ENCODE measurements around the gene GALNT18. TPM values are rescaled to one million over a fixed set of nuclear protein-coding genes. Genes with fewer than 3 reads are reported as not detected.

The GALNT18 gene
- total RNA-seq, 1 donor from 2014 or later, result 11.7 TPM

DNA sequence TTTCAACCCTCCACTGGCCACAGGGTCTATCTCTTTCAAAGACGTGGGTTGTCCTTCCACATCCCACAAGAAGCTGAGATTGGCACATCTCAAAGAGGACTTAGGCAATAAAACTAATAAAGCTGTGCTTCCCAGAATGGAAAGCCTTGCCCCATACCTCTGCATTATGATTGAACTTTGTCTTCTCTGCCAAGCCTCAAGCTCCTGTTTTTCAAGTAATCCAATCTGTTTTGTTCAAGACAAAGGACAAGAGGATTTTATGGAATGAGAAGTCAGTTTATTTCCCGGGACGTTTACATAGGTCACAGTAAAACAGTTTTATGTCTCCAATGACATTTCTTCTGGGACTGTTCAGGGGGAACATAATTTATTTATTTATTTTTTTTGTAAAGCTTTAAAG is 108.4 kb downstream of the GALNT18 start:
- Mint-ChIP-seq H3K27me3 (peaks cover 4% of the 10 kb centered on the region), H3K36me3 (no peaks in the 10 kb centered on the region), H3K4me1 (ENCODE audit: unreplicated experiment) (peaks cover 7% of the 10 kb centered on the region), H3K4me3 (no peak overlapping the region), H3K27ac (no peak overlapping the region), H3K9me3 (no peaks in the 10 kb centered on the region)
- TF ChIP-seq, protein P1, sequence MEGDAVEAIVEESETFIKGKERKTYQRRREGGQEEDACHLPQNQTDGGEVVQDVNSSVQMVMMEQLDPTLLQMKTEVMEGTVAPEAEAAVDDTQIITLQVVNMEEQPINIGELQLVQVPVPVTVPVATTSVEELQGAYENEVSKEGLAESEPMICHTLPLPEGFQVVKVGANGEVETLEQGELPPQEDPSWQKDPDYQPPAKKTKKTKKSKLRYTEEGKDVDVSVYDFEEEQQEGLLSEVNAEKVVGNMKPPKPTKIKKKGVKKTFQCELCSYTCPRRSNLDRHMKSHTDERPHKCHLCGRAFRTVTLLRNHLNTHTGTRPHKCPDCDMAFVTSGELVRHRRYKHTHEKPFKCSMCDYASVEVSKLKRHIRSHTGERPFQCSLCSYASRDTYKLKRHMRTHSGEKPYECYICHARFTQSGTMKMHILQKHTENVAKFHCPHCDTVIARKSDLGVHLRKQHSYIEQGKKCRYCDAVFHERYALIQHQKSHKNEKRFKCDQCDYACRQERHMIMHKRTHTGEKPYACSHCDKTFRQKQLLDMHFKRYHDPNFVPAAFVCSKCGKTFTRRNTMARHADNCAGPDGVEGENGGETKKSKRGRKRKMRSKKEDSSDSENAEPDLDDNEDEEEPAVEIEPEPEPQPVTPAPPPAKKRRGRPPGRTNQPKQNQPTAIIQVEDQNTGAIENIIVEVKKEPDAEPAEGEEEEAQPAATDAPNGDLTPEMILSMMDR (conservative IDR thresholded peaks at IDR 0.05), result no peak
- DNase-seq (ENCODE audit: extremely low spot score, unreplicated experiment), result no peak

DNA sequence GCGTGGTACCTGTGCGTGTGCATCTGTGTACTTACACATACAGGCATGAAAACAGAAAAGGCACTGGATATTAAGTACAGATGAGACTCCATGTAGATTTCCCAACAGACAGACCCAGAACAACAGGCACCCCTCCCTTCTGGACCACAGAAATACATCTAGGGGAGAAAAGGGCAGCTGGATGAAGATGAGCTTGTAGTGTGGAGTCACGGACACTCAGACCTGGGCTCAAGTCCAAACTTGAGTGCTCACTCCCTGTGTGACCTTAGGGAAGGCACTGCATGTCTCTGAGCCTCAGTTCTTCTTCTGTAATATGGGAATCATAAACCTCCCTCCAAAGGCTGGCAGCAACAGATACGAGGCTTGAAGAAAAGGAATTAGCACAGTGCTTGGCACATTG is 108.9 kb downstream of the GALNT18 start:
- Mint-ChIP-seq H3K27ac (no peak overlapping the region), H3K4me3 (no peak overlapping the region), H3K27me3 (peaks cover 6% of the 10 kb centered on the region)

DNA sequence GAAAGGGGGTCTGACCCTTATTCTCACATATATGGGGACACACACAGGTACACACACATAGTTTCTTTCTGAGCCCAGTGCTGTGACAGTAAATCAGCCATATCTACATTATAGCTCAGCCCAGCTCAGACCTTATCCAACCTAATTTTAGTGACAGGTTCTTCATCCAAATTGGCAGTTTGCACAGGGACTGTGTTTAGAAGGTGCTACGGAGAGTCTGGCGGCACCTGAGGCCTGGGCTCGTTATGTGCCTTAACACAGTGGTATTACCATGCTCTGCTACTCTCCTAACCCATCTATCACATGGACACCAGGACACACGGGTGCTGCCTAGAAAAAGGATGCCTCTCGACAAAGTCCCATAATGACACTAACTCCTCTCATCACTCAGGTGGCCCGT is 109.3 kb downstream of the GALNT18 start:
- Mint-ChIP-seq H3K36me3 (no peaks in the 10 kb centered on the region), H3K9me3 (no peaks in the 10 kb centered on the region), H3K27ac (no peak overlapping the region), H3K27me3 (peaks cover 7% of the 10 kb centered on the region), H3K4me3 (no peak overlapping the region), H3K4me1 (ENCODE audit: unreplicated experiment) (peaks cover 7% of the 10 kb centered on the region)
- TF ChIP-seq, protein P1 (conservative IDR thresholded peaks at IDR 0.05), result no peak
- no peak for DNase-seq (ENCODE audit: extremely low spot score, unreplicated experiment)

More for the DNA sequence above, 108.9 kb downstream of the GALNT18 start:
- H3K9me3 Mint-ChIP-seq, result no peaks in the 10 kb centered on the region
- TF ChIP-seq, protein P1 (conservative IDR thresholded peaks at IDR 0.05), result no peak
- DNase-seq (ENCODE audit: extremely low spot score, unreplicated experiment), result no peak
- peaks cover 7% of the 10 kb centered on the region for H3K4me1 Mint-ChIP-seq (ENCODE audit: unreplicated experiment)
- H3K36me3 Mint-ChIP-seq, result no peaks in the 10 kb centered on the region

DNA sequence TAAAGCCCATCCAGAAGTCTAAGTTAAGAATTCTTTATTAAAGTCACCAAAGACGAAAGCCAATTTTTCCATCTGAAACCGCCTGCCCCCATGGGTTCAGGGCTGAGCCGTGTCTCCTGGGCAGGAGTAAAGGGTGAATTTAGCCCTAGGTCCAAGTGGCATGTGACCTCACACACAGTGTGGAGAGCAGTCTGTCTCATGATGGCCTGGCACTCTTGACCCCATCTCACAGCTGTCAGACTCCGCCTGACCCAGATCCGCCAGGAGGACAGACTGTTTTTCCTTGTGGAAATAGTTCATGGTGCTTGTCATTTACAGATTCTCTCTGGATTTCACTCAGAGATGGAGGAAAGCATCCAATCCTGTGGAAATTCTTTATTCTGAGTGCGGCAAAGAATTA is 109.7 kb downstream of the GALNT18 start:
- TF ChIP-seq, protein P1 (conservative IDR thresholded peaks at IDR 0.05), result no peak
- DNase-seq (ENCODE audit: extremely low spot score, unreplicated experiment), result no peak
- Mint-ChIP-seq H3K4me3 (no peak overlapping the region), H3K27ac (no peak overlapping the region), H3K4me1 (ENCODE audit: unreplicated experiment) (peaks cover 7% of the 10 kb centered on the region), H3K9me3 (no peaks in the 10 kb centered on the region), H3K36me3 (no peaks in the 10 kb centered on the region), H3K27me3 (peaks cover 10% of the 10 kb centered on the region)

DNA sequence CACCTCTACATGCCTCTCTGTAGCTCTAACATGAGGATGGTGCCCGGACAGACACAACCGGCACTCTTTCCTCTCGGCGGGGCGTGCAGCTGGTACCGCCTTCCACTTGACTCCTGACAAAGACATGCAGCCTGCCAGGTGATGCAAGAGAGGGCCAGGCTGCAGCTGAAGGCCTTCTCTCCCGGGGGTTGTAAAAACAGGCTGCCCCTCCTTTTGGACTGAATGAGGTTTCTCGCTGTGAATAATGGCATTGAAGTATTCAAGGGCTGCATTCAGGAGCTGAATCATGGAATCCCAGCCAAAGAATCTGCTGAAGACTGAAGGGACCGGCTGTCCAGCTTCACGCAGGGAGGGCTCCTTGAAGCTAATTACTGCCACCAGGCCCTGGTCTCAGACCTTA is 110.9 kb downstream of the GALNT18 start:
- TF ChIP-seq, protein P1 (conservative IDR thresholded peaks at IDR 0.05), result no peak
- H3K27ac Mint-ChIP-seq, result no peak overlapping the region
- H3K9me3 Mint-ChIP-seq, result no peaks in the 10 kb centered on the region
- no peak for DNase-seq (ENCODE audit: extremely low spot score, unreplicated experiment)
- H3K36me3 Mint-ChIP-seq, result no peaks in the 10 kb centered on the region
- H3K4me1 Mint-ChIP-seq (ENCODE audit: unreplicated experiment), result peaks cover 7% of the 10 kb centered on the region
- H3K4me3 Mint-ChIP-seq, result no peak overlapping the region
- peaks cover 10% of the 10 kb centered on the region for H3K27me3 Mint-ChIP-seq

DNA sequence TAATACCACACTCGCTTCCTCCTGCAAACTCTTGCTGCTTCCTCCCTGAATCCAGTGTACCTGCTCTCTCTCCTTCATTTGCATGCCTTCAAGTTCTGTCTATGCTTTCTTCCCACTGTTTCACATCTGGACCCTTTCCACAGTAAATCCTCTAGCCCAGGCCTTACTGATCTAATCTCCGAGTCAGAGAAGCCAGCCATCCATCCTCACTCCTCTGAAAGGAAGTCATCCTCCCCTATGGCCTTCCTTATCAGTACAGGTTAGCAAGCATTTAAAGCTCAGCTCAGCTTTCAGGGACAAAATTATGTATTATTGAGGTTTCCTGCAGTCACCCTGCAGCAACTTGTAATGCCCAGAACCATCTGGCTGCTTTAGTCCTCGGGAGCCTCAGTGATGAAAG is 116.1 kb downstream of the GALNT18 start:
- Mint-ChIP-seq H3K4me3 (no peak overlapping the region), H3K27me3 (peaks cover 24% of the 10 kb centered on the region), H3K36me3 (no peaks in the 10 kb centered on the region), H3K4me1 (ENCODE audit: unreplicated experiment) (peaks cover 25% of the 10 kb centered on the region), H3K9me3 (no peaks in the 10 kb centered on the region), H3K27ac (no peak overlapping the region)
- no peak for DNase-seq (ENCODE audit: extremely low spot score, unreplicated experiment)
- TF ChIP-seq, protein P1 (conservative IDR thresholded peaks at IDR 0.05), result no peak

All from type B pancreatic cell (in vitro differentiated cells).